HG03135 (cell line): Measurements from ENCODE around the gene GNGT1.
A peak's percentile ranks its signal among the peaks of the same experiment; 100 is the strongest.

Experiments
- ATAC-seq: cut with Tn5 transposase; IDR thresholded peaks from one replicate; pipeline ENCODE4 v1.9.1; 2021; ENCODE audit warnings: mild to moderate bottlenecking, moderate library complexity; ENCODE audit not compliant: unreplicated experiment

The GNGT1 gene

DNA sequence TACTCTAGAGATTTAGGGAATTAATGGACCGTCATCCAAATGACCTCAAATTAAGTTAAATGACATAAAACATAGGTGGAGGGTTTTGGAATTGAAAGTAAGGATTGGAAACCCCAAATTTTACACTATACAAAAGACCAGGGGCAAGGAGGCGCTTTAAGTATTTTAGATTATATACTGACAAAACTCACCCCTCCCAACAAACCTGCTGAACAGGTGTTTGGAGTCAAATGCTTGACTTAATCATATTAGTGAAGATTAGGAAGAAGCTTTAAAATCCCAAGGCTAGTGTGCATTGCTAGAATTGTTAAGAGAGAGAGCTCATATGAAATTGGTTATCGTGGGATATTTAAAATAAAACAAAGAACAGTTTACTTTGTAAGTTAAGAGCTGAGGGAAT, at the start of gene GNGT1:
Gene GNGT1, plus strand, starts transcription at position 301 of the 400 bp plus-strand sequence. CDS start 180 bp downstream, outside the sequence.
- no peak for ATAC-seq

- ATAC-seq, result no peak
These were observed 47.5 kb upstream of the GNGT1 start for GRCh38 chr7:93858857-93859256.

DNA sequence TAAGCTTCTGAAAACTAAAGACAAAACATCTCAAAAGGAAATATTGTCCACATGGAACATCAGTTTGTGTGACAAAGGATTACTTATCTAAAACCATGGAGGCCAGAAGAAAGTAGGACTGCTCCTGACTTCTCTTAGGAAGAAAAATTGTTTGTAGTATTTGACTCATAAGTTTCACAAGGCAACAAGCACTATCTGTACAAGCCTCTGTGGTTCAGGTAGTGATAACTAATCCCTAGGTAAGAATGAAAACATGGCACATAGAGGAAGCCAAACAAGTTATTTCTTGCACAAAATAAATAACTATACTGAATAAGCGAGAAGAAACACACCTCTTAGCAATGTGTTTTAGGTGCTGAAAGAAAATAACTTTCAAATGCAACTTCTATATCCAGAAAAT, 46.1 kb upstream of the GNGT1 start:
- ATAC-seq, result no peak

- no peak for ATAC-seq
These were observed 44.9 kb upstream of the GNGT1 start for GRCh38 chr7:93861325-93861949.

DNA sequence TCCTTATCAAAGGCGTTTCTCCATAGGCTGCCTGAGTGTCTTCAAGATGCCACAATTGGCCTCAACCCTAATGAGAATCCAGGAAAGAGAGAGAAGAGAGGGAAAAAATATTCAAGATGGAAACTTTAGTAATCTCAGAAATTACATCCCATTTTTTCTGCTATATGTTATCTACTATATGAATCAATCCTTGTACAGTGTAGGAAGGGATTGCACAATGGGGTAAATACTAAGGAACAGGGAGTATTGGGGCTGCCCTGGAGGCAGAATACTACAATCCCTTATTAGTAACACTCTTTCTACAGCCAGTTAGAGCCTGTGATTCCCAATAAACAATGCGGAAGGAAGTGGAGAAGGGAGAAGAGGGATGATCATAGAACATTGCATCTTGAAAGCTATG, 43.7 kb upstream of the GNGT1 start:
- no peak for ATAC-seq

DNA sequence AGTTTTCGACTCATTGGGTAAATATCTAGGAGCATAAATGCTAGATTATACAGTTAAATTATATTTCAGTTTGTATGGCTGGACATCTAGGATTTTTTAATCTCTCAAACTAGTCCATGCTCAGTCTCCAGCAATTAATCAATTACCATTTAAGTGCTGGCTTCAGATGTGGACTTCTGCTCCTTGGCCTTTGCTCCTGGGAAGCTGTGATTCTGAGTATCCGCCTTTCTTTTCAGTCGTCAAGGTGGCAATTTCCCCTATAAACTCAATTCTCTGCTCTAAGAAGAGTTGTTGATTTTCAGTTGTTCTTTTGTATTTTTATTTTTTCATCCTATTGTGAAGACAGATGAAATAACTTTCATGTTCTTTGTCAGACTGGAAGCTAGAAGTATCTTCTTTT, 39.5 kb upstream of the GNGT1 start:
- ATAC-seq, result no peak

DNA sequence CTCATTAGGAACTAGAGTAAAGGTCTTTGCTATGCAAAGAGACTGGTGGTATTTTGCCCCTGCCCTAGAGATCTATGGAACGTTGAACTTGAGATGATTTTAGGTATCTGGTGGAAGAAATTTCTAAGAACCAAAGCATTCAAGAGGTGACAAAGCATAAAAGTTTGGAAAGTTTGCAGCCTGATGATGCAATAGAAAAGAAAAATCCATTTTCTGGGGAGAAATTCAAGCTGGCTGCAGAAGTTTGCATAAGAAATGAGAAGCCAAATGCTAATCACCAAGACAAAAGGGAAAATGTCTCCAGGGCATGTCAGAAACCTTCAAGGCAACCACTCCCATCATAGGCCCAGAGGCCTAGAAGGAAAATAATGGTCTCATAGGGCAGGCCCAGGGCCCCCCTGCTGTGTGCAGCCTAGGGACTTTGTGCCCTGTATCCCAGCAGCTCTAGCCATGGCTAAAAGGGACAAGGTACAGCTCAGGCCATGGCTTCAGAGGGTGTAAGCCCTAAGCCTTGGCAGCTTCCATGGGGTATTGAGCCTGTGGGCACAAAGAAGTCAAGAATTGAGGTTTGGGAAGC, 32.3 kb upstream of the GNGT1 start:
- ATAC-seq, result no peak

DNA sequence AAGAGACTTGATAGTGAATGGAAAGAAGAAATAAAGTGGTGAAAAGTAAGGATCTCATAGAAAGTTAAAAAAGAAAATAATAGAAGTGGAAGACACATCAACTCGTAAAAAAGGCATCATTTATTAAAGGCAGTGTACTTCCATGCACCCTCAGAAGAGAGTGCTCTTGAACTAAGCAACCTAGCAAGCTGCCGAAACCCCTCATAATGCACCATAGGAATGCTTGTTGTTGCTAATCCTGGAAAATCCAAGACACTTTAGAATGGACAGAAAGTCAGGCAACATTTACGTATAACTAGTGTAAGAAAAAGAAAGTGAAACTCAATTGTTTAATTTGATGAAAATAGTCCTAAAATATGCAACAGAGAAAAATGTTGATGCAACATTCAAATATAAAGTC, 28.6 kb upstream of the GNGT1 start:
- ATAC-seq, result no peak

GRCh38 chr7:93879356-93879755, 27.0 kb upstream of the GNGT1 start:
- ATAC-seq, result no peak

GRCh38 chr7:93882468-93882867, 23.9 kb upstream of the GNGT1 start:
- no peak for ATAC-seq

GRCh38 chr7:93883078-93883916, 23.1 kb upstream of the GNGT1 start:
- ATAC-seq, result no peak

DNA sequence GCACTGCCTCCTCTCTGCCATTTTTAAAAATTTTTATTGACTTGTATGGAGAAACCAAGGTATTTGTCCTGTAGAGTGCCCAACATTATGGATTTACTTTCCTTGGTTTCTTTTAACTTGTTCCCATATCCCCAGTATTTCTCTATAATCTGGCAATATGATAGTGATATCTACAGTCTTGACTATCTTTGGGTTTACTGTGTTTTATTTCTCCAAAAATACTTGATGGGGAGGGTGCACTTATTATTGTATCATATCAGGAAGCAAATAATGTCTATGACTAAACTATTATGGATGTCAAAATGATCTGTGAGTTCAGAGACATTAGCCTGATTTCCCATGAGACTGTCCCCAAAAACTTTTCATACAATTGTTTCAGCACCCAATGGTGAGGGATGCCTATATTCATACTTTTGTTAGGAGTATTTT, 22.4 kb upstream of the GNGT1 start:
- no peak for ATAC-seq

- no peak for ATAC-seq
These were observed 21.8 kb upstream of the GNGT1 start for GRCh38 chr7:93884541-93884940.

DNA sequence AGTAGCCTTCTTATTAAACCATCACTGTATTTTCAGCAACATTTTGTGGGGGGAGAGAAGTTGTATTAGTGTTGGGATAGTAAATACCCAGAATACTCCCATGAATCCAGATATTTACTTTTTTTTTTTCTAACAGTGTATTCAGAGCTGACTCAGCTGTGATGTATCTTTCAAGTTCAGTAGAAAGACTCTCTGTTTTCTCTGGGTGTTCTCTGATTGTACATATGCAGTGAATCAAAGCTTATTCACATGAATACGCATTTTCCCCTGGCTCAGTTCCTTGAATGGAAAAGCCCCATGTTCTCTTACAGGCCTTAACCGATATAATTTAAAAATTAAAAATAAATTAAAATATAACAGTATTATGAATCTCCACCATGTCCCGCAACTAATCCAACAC, 17.1 kb upstream of the GNGT1 start:
- no peak for ATAC-seq

DNA sequence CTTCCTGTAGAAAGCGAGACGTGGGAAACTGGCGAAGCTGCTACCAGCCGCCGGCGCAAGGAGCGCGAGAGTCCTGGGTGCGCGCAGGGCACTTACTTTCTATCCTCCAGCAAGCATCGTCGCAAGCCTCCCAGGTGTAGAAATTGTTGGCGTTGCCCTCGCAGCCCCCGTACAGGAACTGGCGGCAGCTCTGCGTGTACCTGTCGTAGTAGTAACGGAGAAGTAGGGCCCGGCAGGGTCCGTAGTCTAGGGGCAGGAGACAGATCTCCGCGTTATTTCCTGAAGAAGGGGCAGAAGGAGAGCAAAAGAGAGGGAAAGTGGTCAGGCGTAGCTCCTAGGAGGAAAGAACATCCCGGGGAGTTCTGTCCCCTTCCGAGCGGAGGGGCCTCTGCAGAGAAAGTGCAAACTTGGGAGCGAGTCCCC, 16.3 kb upstream of the GNGT1 start:
- ATAC-seq, result peak; percentile 61

GRCh38 chr7:93890464-93891068, 15.8 kb upstream of the GNGT1 start, which contains the start of gene TFPI2:
TSS of gene TFPI2 (minus strand) at chr7:93890753. CDS start at chr7:93890678, 75 bp downstream.
- peak; percentile 53 for ATAC-seq

DNA sequence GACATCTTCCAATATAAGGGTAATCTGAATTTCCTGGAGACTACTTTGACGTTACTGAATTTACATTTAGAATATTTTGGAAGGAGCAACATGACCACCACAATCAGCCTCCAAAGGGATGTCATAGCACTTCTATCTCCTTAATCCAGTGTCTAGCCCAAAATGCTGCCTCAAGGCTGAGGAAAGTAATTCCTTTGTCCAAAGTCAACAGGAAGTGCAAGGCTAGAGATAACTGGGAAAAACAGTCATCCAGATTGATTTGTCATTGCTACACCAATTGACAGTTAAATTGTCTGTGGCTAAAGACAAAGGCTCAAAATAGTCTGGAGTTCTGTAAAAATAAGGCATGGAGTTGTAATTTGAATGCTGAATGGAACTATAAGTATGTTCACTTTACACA, 11.9 kb upstream of the GNGT1 start:
- ATAC-seq, result no peak

- no peak for ATAC-seq
These were observed 11.3 kb upstream of the GNGT1 start for GRCh38 chr7:93894966-93895640.

DNA sequence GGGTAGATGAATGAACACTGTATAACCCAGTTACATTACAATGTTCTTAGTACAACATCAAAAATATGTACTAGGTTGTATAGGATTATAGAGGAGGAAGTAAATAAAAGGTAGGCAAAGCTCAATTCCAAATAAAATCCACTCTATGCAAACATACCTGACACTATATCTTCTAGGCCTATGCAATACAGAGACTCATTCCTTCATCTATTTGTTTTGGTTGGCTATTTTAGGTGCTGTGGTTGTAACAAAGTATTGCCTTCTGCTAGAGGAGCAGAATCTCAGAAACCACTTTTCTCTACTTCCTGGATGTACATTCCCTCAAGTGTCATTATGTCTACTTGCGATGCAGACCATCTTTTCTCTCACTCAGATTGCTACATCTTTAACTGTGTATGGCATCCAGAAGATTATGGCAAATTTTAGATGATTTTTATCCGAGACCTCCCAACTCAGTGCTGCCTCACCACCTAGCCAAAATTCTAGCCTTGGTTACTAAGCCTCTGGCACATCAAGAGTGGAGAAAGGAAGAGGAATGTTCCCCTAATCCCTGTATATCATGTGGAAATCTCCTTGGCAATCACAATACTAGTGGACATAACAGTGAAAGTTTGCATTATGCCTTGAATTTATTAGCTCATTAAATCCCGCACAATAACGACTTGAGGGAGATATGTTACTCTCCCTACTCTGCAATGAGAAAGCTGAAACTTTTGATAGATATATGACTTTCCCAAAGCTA, 10.3 kb upstream of the GNGT1 start:
- no peak for ATAC-seq

GRCh38 chr7:93897680-93898079, 8.7 kb upstream of the GNGT1 start:
- no peak for ATAC-seq
